HEK293 (cell line): Measurements from ENCODE around the gene KCNIP2.

Experiments used
- CTCF ChIA-PET: fragments of 350-600 bp; formaldehyde crosslinking; extraction: SDS; loops from one replicate; lab custom pipeline; 2021; ENCODE audit warnings: antibody characterized with exemption; lab: Yijun Ruan, JAX
- POLR2A ChIA-PET: fragments of 300-600 bp; formaldehyde crosslinking; extraction: SDS; loops from one replicate; lab custom pipeline; 2020; ENCODE audit warnings: antibody characterized with exemption, inconsistent platforms; lab: Yijun Ruan, JAX
- H3K27ac ChIP-seq: fragments of 200-500 bp; sonication (Bioruptor generic); 2 replicates; pipeline ENCODE4 v1.5.1; 2014; ENCODE audit warnings: low read depth, low read length, control low read depth, inconsistent platforms; ENCODE audit errors: extremely low read depth
- H3K36me3 ChIP-seq, 2 experiments: fragments of 200-500 bp in 1 of 2; sonication (Bioruptor generic) in 1 of 2; 1 replicate in 1 of 2; 2 replicates in 1 of 2; pipeline ENCODE4 v1.5.1; 2014 to 2017; ENCODE audit warnings: inconsistent platforms in 2 of 2, low read length in 2 of 2; ENCODE audit not compliant: control insufficient read depth in 2 of 2, insufficient read depth in 1 of 2
- H3K4me1 ChIP-seq: fragments of 200-500 bp; sonication (Bioruptor generic); 2 replicates; pipeline ENCODE4 v1.5.1; 2014; ENCODE audit warnings: mild to moderate bottlenecking, low read length, inconsistent platforms; ENCODE audit not compliant: control insufficient read depth, insufficient read depth
- H3K4me3 ChIP-seq: 2 replicates; pipeline ENCODE4 v1.5.1; 2011; ENCODE audit warnings: low read depth, mild to moderate bottlenecking, control low read depth, low read length, moderate library complexity
- H3K9me3 ChIP-seq: fragments of 200-500 bp; sonication (Bioruptor generic); 2 replicates; pipeline ENCODE4 v1.5.1; 2014; ENCODE audit warnings: low read depth, low read length, inconsistent platforms; ENCODE audit not compliant: control insufficient read depth, insufficient read depth
- GLIS1 ChIP-seq: fragments of 450-650 bp; formaldehyde crosslinking; IDR thresholded peaks from 2 replicates; pipeline ENCODE4 v1.5.1; 2016; ENCODE audit warnings: missing biosample characterization, missing genetic modification characterization
- KLF1 ChIP-seq: fragments of 450-650 bp; formaldehyde crosslinking; IDR thresholded peaks from 2 replicates; pipeline ENCODE4 v1.5.1; 2016; ENCODE audit warnings: missing biosample characterization, missing genetic modification characterization
- MEIS1 ChIP-seq: sonication (generic); formaldehyde crosslinking; IDR thresholded peaks from 2 replicates; pipeline ENCODE4 v1.8.1; 2022; ENCODE audit warnings: missing genetic modification reagents, mild to moderate bottlenecking, borderline replicate concordance
- RBAK ChIP-seq: fragments of 450-650 bp; formaldehyde crosslinking; IDR thresholded peaks from 2 replicates; pipeline ENCODE4 v1.5.1; 2016; ENCODE audit warnings: missing biosample characterization, missing genetic modification characterization
- REPIN1 ChIP-seq: fragments of 450-650 bp; formaldehyde crosslinking; IDR thresholded peaks from 2 replicates; pipeline ENCODE4 v1.5.1; 2017; ENCODE audit warnings: missing biosample characterization, missing genetic modification characterization, low read depth
- SALL2 ChIP-seq: fragments of 450-650 bp; formaldehyde crosslinking; IDR thresholded peaks from 2 replicates; pipeline ENCODE4 v1.5.0; 2017; ENCODE audit warnings: missing biosample characterization, mild to moderate bottlenecking, missing genetic modification characterization, borderline replicate concordance
- ZBTB17 ChIP-seq: fragments of 450-650 bp; formaldehyde crosslinking; IDR thresholded peaks from 2 replicates; pipeline ENCODE4 v1.5.1; 2016; ENCODE audit warnings: missing biosample characterization, missing genetic modification characterization
- ZNF114 ChIP-seq: fragments of 450-650 bp; formaldehyde crosslinking; IDR thresholded peaks from 2 replicates; pipeline ENCODE4 v1.5.0; 2017; ENCODE audit warnings: missing biosample characterization, missing genetic modification characterization
- ZNF121 ChIP-seq: fragments of 450-650 bp; formaldehyde crosslinking; IDR thresholded peaks from 2 replicates; pipeline ENCODE4 v1.5.1; 2016; ENCODE audit warnings: missing biosample characterization, missing genetic modification characterization
- ZNF16 ChIP-seq: fragments of 450-650 bp; formaldehyde crosslinking; IDR thresholded peaks from 2 replicates; pipeline ENCODE4 v1.5.1; 2016; ENCODE audit warnings: low read depth, missing biosample characterization, missing genetic modification characterization
- ZNF175 ChIP-seq: fragments of 450-650 bp; formaldehyde crosslinking; IDR thresholded peaks from 2 replicates; pipeline ENCODE4 v1.5.1; 2016; ENCODE audit warnings: missing biosample characterization, missing genetic modification characterization
- ZNF2 ChIP-seq: fragments of 450-650 bp; formaldehyde crosslinking; IDR thresholded peaks from 2 replicates; pipeline ENCODE4 v1.5.1; 2016; ENCODE audit warnings: missing biosample characterization, missing genetic modification characterization
- ZNF274 ChIP-seq, 2 experiments: fragments of 200-500 bp in 1 of 2; fragments of 450-650 bp in 1 of 2; sonication (Bioruptor generic) in 1 of 2; formaldehyde crosslinking in 1 of 2; IDR thresholded peaks; 2 replicates each; pipeline versions ENCODE4 v1.5.1 to v1.6.1; 2014 to 2016; ENCODE audit warnings: borderline replicate concordance in 1 of 2, inconsistent platforms in 1 of 2, low read length in 1 of 2, missing biosample characterization in 1 of 2, missing genetic modification characterization in 1 of 2
- ZNF292 ChIP-seq: fragments of 450-650 bp; formaldehyde crosslinking; IDR thresholded peaks from 2 replicates; pipeline ENCODE4 v1.5.1; 2016; ENCODE audit warnings: low read depth, missing biosample characterization, missing genetic modification characterization, borderline replicate concordance
- ZNF302 ChIP-seq: fragments of 450-650 bp; formaldehyde crosslinking; IDR thresholded peaks from 2 replicates; pipeline ENCODE4 v1.5.1; 2016; ENCODE audit warnings: missing biosample characterization, missing genetic modification characterization, low read depth
- ZNF529 ChIP-seq: fragments of 450-650 bp; formaldehyde crosslinking; IDR thresholded peaks from 2 replicates; pipeline ENCODE4 v1.5.1; 2017; ENCODE audit warnings: missing genetic modification characterization, missing biosample characterization; ENCODE audit not compliant: insufficient replicate concordance
- ZNF785 ChIP-seq: fragments of 450-650 bp; formaldehyde crosslinking; IDR thresholded peaks from 2 replicates; pipeline ENCODE4 v1.5.1; 2016; ENCODE audit warnings: missing biosample characterization, missing genetic modification characterization
- ZNF843 ChIP-seq: fragments of 450-650 bp; formaldehyde crosslinking; IDR thresholded peaks from 2 replicates; pipeline ENCODE4 v1.5.1; 2016; ENCODE audit warnings: missing biosample characterization, missing genetic modification characterization
- TF ChIP-seq, protein P1 (sequence below): fragments of 450-650 bp; formaldehyde crosslinking; IDR thresholded peaks from 2 replicates; pipeline ENCODE4 v1.5.1; 2016; ENCODE audit warnings: missing biosample characterization, missing genetic modification characterization
- TF ChIP-seq, protein P2 (sequence below): fragments of 450-650 bp; formaldehyde crosslinking; IDR thresholded peaks from 2 replicates; pipeline ENCODE4 v1.5.1; 2016; ENCODE audit warnings: missing biosample characterization, missing genetic modification characterization
- TF ChIP-seq, protein P3 (sequence below): fragments of 450-650 bp; formaldehyde crosslinking; IDR thresholded peaks from 2 replicates; pipeline ENCODE4 v1.5.1; 2016; ENCODE audit warnings: missing biosample characterization, missing genetic modification characterization
- TF ChIP-seq, protein P4 (sequence below): fragments of 450-650 bp; formaldehyde crosslinking; IDR thresholded peaks from 2 replicates; pipeline ENCODE4 v1.5.1; 2016; ENCODE audit warnings: missing biosample characterization, missing genetic modification characterization

KCNIP2 gene

DNA sequence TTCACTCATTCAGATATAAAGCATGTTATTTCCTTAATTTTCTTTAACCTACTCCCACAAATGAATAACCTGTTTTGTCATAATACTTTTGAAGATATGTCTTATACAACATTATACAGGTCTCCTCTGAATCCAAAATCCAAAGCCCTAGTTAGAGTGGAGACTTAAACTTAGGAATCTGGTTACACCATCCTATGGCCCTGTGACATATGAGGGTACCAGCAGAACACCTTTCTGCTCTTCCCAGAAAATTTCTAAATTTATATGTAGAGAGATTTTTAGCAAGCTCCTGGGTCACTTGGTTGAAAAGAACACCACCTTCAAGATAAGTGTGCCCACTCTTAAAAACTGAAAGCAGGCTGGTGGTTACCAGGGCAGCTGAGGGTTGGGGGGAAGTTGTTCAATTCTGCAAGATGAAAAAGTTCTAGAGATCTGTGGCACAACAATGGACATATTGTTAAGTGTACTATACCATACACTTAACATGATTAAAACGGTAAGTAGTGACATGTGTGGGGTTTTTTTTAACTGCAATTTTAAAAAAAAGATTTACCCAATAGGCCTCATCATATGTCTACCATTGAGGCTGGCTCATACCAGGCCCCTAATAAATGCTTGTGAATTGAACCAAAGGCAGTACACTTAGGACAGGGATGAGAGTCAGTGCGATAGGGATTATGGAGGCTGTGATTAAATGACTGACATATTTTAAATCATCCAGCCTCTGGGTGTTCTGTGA is 37.6 kb upstream of the KCNIP2 start (continued):
- TF ChIP-seq, protein P1, sequence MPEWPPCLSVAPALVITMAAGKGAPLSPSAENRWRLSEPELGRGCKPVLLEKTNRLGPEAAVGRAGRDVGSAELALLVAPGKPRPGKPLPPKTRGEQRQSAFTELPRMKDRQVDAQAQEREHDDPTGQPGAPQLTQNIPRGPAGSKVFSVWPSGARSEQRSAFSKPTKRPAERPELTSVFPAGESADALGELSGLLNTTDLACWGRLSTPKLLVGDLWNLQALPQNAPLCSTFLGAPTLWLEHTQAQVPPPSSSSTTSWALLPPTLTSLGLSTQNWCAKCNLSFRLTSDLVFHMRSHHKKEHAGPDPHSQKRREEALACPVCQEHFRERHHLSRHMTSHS (tag by site-specific recombination) = no peak
- TF ChIP-seq ZNF274 (IDR thresholded peaks at IDR 0.05; ENCODE audit: low read length) (no peak), ZNF274 (tag by site-specific recombination; IDR thresholded peaks at IDR 0.05; ENCODE audit: borderline replicate concordance) (no peak), ZBTB17 (tag by site-specific recombination) (no peak), ZNF2 (tag by site-specific recombination) (no peak), REPIN1 (tag by site-specific recombination) (no peak), ZNF302 (tag by site-specific recombination) (no peak), ZNF292 (no peak)
- TF ChIP-seq, protein P2, sequence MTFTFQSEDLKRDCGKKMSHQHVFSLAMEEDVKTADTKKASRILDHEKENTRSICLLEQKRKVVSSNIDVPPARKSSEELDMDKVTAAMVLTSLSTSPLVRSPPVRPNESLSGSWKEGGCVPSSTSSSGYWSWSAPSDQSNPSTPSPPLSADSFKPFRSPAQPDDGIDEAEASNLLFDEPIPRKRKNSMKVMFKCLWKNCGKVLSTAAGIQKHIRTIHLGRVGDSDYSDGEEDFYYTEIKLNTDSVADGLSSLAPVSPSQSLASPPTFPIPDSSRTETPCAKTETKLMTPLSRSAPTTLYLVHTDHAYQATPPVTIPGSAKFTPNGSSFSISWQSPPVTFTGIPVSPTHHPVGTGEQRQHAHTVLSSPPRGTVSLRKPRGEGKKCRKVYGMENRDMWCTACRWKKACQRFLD (tag by site-specific recombination) = no peak
- TF ChIP-seq, all 188 proteins: peak for 0

DNA sequence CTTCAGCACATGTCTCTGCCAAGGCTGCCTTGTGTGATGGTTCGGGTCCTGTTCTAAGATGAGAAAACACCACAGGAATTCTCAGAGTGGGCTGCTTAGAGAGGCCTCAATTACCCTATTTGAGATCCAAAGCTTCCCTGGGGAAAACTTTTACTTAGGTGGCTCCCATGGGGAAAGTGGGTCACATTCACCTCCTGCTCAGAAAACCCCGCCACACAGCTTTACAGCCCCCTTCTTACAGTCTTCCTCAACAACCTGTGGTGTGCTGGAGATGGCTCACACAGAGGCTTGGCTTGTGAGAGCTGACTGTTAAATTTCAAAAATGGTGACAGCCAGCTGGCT is 36.6 kb upstream of the KCNIP2 start:
- ChIA-PET POLR2A (interaction anchor here (0.6 kb wide), 1 partner anchor 896 kb away, joined by 3 read pairs; no protein-coding TSS in a partner anchor), CTCF (interaction anchor here (0.6 to 7.5 kb wide), 9 partner anchors 9 to 748 kb away, joined by 3 to 55 read pairs (median 5); no protein-coding TSS in a partner anchor)
- Histone ChIP-seq H3K9me3 (no peaks in the 10 kb centered on the region), H3K4me1 (no peaks in the 10 kb centered on the region; the same call in 1 of the 2 replicates), H3K27ac (no peak overlapping the region), H3K4me3 (no peak overlapping the region), H3K36me3 (no peaks in the 10 kb centered on the region; a peak in 1 of 3 replicates)
- TF ChIP-seq, protein P3, sequence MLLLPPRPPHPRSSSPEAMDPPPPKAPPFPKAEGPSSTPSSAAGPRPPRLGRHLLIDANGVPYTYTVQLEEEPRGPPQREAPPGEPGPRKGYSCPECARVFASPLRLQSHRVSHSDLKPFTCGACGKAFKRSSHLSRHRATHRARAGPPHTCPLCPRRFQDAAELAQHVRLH (tag by site-specific recombination) = no peak
- no peak for TF ChIP-seq KLF1
- TF ChIP-seq MEIS1 (CRISPR knock-in tag) = no peak
- TF ChIP-seq, protein P4, sequence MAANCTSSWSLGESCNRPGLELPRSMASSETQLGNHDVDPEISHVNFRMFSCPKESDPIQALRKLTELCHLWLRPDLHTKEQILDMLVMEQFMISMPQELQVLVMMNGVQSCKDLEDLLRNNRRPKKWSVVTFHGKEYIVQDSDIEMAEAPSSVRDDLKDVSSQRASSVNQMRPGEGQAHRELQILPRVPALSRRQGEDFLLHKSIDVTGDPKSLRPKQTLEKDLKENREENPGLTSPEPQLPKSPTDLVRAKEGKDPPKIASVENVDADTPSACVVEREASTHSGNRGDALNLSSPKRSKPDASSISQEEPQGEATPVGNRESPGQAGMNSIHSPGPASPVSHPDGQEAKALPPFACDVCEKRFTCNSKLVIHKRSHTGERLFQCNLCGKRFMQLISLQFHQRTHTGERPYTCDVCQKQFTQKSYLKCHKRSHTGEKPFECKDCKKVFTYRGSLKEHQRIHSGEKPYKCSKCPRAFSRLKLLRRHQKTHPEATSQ (tag by site-specific recombination) = no peak
- TF ChIP-seq ZNF16 = no peak
- no peak for TF ChIP-seq ZNF785 (tag by site-specific recombination)
- TF ChIP-seq GLIS1 (tag by site-specific recombination) = no peak
- no peak for TF ChIP-seq REPIN1 (tag by site-specific recombination)
- no peak for TF ChIP-seq SALL2 (tag by site-specific recombination)
- no peak for TF ChIP-seq ZNF175
- no peak for TF ChIP-seq ZNF121 (tag by site-specific recombination)
- TF ChIP-seq ZNF843 (tag by site-specific recombination) = no peak
- no peak for TF ChIP-seq ZNF114 (tag by site-specific recombination)
- no peak for TF ChIP-seq ZNF529 (tag by site-specific recombination)
- no peak for TF ChIP-seq RBAK
